C4-2B (cell line): ENCODE results near the gene APOL3.

Experiments
- H3K27ac ChIP-seq: fragments of 450-650 bp; 2 replicates; pipeline ENCODE4 v1.5.1; 2017
- CTCF ChIP-seq: fragments of 450-650 bp; conservative IDR thresholded peaks from 2 replicates; pipeline ENCODE4 v1.5.1; 2017; ENCODE audit warnings: mild to moderate bottlenecking
- ZFX ChIP-seq: fragments of 450-650 bp; IDR thresholded peaks from 2 replicates; pipeline ENCODE4 v1.6.1; 2017

The APOL3 gene

DNA sequence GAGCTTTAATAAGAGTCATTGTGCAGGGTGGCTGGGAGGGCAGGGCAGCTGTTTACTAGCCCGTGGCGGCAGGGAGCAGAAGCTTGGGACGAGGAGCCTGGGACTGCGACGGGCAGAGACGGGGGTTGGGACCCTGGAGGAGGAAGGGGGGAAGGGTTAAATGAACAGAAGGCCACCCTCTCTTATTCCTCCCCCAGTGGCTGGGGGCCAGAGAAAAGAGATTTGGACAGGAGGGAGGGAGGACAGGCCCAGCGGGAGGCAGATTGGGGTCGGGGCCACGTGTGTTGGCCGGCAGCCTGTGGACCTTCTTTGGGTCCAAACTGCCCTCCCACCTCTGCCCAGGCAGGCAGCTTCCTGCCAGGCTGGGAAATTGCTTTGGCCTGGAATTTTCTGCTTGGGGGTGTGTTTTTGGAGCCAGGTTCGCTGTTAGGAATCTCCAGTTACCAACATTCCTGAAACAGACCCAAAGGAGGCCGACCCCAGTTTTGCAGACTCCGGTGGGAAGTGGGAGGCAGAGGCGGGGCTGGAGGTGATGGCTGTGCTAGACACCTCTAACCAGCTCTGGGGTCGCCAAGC is 50.2 kb downstream of the APOL3 start:
- TF ChIP-seq ZFX (no peak), CTCF (no peak)
- H3K27ac ChIP-seq = no peak overlapping the region

DNA sequence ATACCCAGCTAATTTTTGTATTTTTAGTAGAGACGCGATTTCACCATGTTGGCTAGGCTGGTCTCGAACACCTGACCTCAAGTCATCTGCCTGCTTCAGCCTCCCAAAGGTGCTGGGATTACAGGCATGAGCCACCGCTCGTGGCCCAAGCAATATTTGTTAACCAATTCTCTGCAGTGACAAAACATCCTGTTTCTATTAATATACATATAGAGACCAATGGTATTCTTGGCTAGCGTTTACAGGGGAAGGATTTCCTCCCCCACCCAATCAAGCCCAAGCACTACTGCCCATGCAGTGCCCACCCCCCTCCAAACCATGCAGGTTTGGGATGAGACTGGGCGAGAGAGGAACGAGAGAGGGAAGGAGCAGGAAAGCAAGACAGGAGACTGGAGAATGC is 53.1 kb downstream of the APOL3 start:
- no peak for TF ChIP-seq CTCF
- TF ChIP-seq ZFX = no peak
- no peak overlapping the region for H3K27ac ChIP-seq

- H3K27ac ChIP-seq = no peak overlapping the region
- TF ChIP-seq ZFX (no peak), CTCF (no peak)
These were observed 53.6 kb downstream of the APOL3 start for GRCh38 chr22:36106910-36107309.

- H3K27ac ChIP-seq = no peak overlapping the region
- TF ChIP-seq ZFX = no peak
- TF ChIP-seq CTCF = no peak
These were observed 55.6 kb downstream of the APOL3 start for GRCh38 chr22:36104988-36105387.

- TF ChIP-seq ZFX = no peak
- TF ChIP-seq CTCF = no peak
- H3K27ac ChIP-seq = no peak overlapping the region
These were observed 56.1 kb downstream of the APOL3 start for GRCh38 chr22:36104435-36104834.

DNA sequence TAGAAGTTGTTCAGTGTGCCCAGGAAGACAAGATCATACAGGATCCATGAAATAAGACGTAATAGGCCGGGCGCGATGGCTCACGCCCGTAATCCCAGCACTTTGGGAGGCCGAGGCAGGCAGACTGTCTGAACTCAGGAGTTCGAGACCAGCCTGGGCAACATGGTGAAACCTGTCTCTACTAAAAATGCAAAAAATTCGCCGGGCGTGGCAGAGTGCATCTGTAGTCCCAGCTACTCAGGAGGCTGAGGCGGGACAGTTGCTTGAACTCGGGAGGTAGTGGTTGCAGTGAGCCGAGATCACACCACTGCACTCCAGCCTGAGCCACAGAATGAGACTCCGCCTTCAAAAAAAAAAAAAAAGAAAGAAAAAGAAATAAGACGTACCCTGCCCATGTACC is 56.7 kb downstream of the APOL3 start:
- TF ChIP-seq CTCF (no peak), ZFX (no peak)
- H3K27ac ChIP-seq = no peak overlapping the region

DNA sequence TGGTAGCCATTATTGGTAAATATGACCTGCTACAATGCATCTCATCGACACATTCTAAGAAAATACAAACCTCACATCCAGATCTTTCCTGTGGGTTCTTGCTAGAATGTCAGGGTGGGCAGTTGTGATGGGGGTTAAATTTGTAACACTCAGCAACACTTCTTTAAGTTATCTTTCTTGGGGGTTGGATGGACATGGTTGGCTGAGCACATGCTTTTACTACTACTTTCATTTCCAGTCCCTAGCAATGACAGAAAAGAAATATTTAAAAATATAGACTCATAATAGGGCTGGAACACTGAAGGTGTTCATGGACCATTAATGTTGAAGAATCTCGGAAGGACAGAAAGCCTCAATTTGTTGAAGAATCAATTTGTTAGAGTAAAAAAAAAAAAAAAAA is 57.6 kb downstream of the APOL3 start:
- TF ChIP-seq CTCF (no peak), ZFX (no peak)
- no peak overlapping the region for H3K27ac ChIP-seq
